SK-N-MC (cell line): ENCODE results near the gene GMCL2.

Experiments used
- DNase-seq: peaks from one replicate; pipeline ENCODE4 v3.0.0-alpha.2; 2011; ENCODE audit warnings: low read depth, low spot score
- H3K27ac ChIP-seq: fragments of 200-600 bp; sonication (generic); 2 replicates; pipeline ENCODE4 v1.5.1; 2016; ENCODE audit warnings: mixed run types
- H3K36me3 ChIP-seq: fragments of 200-600 bp; sonication (generic); 2 replicates; pipeline ENCODE4 v1.6.1; 2017; ENCODE audit warnings: antibody characterized with exemption, low read length, mixed read lengths; ENCODE audit not compliant: insufficient read depth
- H3K4me3 ChIP-seq: fragments of 200-600 bp; sonication (generic); 2 replicates; pipeline ENCODE4 v1.5.1; 2016
- H3K9ac ChIP-seq: fragments of 200-600 bp; sonication (generic); 2 replicates; pipeline ENCODE4 v1.8.0; 2017; ENCODE audit warnings: mixed run types, mixed read lengths; ENCODE audit not compliant: insufficient read length
- H3K9me3 ChIP-seq: fragments of 200-600 bp; sonication (generic); 2 replicates; pipeline ENCODE4 v1.6.1; 2017; ENCODE audit warnings: low read depth, mild to moderate bottlenecking, antibody characterized with exemption, low read length, moderate library complexity, mixed read lengths
- EZH2 ChIP-seq: fragments of 200-600 bp; sonication (generic); IDR thresholded peaks from one replicate; pipeline ENCODE4 v1.6.1; 2017; ENCODE audit warnings: antibody characterized with exemption
- FOXP2 ChIP-seq: optimal IDR thresholded peaks from 2 replicates; pipeline ENCODE3; 2011; ENCODE audit warnings: mild to moderate bottlenecking, moderate library complexity; ENCODE audit not compliant: insufficient read depth; ENCODE audit errors: extremely low read length, control extremely low read depth
- POLR2AphosphoS5 ChIP-seq: IDR thresholded peaks from 2 replicates; pipeline ENCODE4 v1.6.1; 2012; ENCODE audit warnings: mild to moderate bottlenecking, low read depth, low read length, borderline replicate concordance

The GMCL2 gene

DNA sequence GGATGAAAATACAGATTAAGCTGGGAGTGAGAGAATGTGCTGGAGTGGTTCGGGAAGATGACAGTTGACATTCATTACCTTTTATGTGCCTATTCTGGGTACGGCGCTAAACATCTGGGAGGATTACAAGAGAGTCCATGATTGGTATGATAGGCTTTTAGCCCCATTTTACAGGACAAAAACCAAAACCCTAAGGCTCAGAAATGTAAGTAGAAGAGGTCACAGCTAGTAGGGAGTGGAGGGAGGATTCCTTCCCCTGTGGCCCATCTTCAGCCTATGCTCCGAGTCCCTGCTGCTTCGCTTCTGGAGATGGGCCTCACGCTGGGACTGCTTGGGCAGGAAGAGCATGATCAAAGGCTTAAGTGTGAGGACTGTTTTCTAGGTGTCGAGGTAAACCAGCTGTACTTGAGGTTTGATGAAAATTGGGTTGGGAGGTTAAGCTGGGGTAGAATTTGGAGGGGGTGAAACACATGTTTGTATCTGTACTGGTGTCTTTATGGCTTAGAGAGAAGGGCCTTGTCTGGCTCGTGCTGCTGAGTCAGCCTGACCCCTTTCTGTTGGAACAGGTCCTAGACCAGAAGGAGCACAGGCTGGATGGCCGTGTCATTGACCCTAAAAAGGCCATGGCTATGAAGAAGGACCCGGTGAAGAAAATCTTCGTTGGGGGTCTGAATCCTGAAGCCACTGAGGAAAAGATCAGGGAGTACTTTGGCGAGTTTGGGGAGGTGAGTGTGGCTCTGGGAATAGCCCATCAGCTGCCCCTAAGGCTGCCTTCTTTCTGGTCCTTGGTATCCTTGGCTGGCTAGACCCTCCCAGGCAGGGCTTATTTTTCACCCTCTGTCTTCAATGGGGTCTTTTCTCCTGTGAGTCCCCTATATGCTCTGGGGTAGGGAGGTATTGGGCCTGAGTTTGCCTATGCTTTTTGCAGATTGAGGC lies 19.3 kb upstream of the GMCL2 start:
- H3K9me3 ChIP-seq: no peaks in the 10 kb centered on the region
- no peak overlapping the region for H3K27ac ChIP-seq
- peak overlapping the region; percentile 100 for H3K4me3 ChIP-seq
- H3K9ac ChIP-seq: peak overlapping the region; percentile 97
- no peak for DNase-seq
- TF ChIP-seq EZH2 (no peak), FOXP2 (no peak), POLR2AphosphoS5 (no peak; the same call in 1 of the 2 replicates)
- peaks cover 63% of the 10 kb centered on the region for H3K36me3 ChIP-seq

DNA sequence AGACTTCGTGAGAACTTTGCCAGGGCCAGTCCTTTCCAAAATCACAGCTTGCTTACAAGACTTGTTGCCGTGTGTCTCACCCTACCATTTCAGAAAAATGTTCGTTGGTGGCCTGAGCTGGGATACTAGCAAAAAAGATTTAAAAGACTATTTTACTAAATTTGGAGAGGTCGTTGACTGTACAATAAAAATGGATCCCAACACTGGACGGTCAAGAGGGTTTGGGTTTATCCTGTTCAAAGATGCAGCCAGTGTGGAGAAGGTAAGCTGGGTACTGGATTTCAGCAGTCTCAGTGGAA lies 18.5 kb upstream of the GMCL2 start:
- Histone ChIP-seq H3K36me3 (peaks cover 55% of the 10 kb centered on the region), H3K9ac (peak overlapping the region; percentile 97), H3K4me3 (peak overlapping the region; percentile 100), H3K9me3 (no peaks in the 10 kb centered on the region), H3K27ac (no peak overlapping the region)
- TF ChIP-seq EZH2 (no peak), POLR2AphosphoS5 (no peak)
- no peak for DNase-seq

DNA sequence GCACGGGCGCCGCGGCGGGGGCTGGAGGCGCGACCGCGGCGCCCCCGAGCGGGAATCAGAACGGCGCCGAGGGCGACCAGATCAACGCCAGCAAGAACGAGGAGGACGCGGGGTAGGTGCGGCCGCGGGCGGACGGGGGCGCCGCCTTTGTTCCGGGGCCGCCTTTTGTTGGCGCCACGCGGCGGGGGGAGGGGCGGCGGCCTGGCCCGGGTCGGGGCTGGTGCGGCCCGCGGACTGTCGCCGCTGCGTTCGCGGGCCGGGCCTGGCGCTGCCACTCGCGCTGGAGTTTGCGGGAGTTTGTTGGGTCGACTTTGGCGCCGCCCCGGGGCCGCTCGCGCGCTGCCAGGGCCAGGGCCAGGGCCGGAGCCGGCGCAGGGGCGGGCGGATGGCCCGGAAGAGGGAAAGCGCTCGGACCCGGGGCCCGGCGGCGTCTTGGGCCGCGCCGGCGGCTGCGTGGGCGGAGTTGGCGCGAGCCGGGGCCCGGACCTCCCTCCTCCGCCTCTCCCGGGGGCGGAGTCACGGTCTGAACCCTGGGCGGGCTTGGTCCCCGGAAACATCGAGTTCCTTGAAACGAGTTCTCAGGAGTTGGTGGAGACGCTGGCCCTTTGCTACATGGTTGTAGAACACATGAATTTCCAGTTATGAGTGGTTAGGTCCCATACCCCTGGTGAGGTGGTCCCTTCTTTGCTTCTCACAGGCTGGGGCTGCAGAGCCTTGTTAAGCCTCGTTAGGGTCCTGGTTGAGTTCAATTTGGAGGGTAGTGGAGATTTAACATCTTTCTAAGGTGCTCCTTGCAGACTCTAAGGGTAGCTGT lies 18.0 kb upstream of the GMCL2 start:
- Histone ChIP-seq H3K36me3 (peaks cover 50% of the 10 kb centered on the region), H3K4me3 (peak overlapping the region; percentile 100), H3K27ac (peak overlapping the region; percentile 80), H3K9ac (peak overlapping the region; percentile 97), H3K9me3 (no peaks in the 10 kb centered on the region)
- no peak for DNase-seq
- TF ChIP-seq POLR2AphosphoS5 (peak; percentile 52; the same call in 1 of the 2 replicates), FOXP2 (no peak)

DNA sequence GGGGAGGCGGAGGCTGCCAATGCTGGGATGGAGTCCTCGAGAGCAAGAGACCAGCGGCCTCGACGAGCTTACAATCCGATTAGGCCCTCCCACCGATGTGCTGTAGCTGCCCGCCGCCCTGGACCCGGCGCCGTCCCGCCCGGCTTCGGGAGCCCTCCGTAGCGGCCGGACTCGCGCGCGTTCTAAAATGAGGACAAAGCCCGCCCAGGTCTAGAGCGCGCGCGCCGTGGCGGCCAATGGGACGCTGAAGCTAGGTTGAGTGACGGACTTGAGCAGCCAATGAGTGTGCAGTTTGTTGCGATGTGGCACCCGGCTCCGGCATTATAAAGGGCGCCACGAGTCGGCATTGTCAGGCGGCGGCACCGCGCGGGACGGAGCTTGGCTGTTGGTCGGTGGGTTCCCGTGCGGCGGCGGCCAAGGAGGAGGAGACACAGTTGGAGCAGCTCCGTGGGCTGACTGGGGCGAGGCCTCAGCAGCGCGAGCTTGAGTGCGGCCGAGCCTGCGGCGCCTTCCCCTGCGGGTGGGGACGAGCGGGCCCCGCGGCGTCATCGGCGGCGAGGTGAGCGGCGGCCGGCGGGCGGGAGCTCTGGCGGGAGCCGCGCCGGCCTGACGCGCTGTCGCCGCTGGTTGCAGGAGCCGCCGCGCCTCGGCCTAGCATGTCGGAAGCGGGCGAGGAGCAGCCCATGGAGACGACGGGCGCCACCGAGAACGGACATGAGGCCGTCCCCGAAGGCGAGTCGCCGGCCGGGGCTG lies 17.2 kb upstream of the GMCL2 start, which contains the start of gene HNRNPAB:
Gene HNRNPAB, plus strand, starts transcription at position 352 of the 753 bp plus-strand sequence. Its CDS starts 305 bp downstream, at position 657.
- peak within 1 kb of the TSS; percentile 97 for H3K9ac ChIP-seq
- peaks cover 42% of the 10 kb centered on the region for H3K36me3 ChIP-seq
- H3K27ac ChIP-seq: peak within 1 kb of the TSS; percentile 80
- H3K4me3 ChIP-seq: peak within 1 kb of the TSS; percentile 100
- no peaks in the 10 kb centered on the region for H3K9me3 ChIP-seq
- TF ChIP-seq POLR2AphosphoS5 (peak; percentile 100), FOXP2 (no peak), EZH2 (no peak)
- peak; percentile 86 for DNase-seq

DNA sequence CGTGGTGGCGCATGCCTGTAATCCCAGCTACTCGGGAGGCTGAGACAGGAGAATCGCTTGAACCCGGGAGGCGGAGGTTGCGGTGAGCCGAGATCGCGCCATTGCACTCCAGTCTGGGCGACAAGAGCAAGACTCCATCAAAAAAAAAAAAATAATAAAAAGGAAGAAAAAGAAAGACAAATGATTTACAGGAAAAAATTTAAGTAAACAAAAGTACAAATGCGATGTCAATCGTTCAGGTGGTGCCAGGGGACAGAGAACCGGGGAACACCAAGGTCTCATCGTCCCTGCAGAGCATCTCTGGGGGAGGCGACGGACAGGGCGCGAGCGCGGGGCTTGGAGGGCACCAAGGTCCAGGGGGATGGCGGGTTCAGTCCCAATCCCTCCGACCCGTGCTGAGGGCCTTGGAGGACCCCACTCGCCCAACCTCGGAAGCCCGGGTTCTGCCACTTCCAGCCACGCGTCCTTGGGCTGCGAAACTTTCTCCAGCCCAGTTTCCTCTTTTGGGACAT lies 16.6 kb upstream of the GMCL2 start:
- TF ChIP-seq FOXP2: no peak
- no peak for TF ChIP-seq POLR2AphosphoS5
- TF ChIP-seq EZH2: no peak
- no peak overlapping the region for H3K27ac ChIP-seq
- H3K36me3 ChIP-seq: peaks cover 36% of the 10 kb centered on the region
- no peak for DNase-seq
- H3K9ac ChIP-seq: peak overlapping the region; percentile 91
- H3K4me3 ChIP-seq: peak overlapping the region; percentile 100
- H3K9me3 ChIP-seq: no peaks in the 10 kb centered on the region

DNA sequence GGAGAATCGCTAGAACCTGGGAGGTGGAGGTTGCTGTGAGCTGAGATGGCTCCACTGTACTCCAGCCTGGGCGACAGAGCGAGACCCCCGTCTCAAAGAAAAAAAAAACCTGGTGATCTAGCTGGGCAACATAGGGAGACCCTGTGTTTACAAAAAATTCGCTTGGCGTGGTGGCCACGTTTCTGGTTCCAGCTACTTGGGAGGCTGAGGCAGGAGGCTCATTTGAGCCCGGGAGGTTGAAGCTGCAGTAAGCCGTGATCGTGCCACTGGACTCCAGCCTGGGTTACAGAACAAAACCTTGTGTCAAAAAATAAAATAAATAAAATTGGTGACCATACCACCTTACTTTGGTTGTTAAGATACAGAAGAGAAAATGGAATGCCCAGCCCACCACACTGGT lies 15.4 kb upstream of the GMCL2 start:
- Histone ChIP-seq H3K27ac (no peak overlapping the region), H3K9ac (no peak overlapping the region), H3K36me3 (peaks cover 24% of the 10 kb centered on the region), H3K9me3 (no peaks in the 10 kb centered on the region), H3K4me3 (no peak overlapping the region)
- DNase-seq: no peak
- TF ChIP-seq EZH2 (no peak), FOXP2 (no peak), POLR2AphosphoS5 (no peak)

DNA sequence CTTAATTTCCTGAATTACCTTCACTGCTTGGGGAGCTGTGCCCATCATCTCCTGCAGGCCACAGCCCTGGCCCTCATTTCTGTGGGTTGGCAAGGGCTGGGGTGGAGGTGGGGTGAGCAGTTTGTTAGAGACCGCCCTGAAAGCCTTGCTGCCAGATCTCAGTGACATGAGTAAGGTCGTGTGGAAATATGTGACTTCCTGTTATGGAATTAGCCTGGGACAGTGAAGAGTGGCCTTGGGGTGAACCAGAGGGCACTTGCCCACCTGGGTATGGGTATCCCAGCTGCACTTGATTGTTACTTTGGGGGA lies 14.7 kb upstream of the GMCL2 start:
- Histone ChIP-seq H3K4me3 (no peak overlapping the region), H3K9me3 (no peaks in the 10 kb centered on the region), H3K36me3 (peaks cover 17% of the 10 kb centered on the region), H3K27ac (0 out of 2 replicates have a peak overlapping the region, but pooled peaks have one; percentile 22), H3K9ac (no peak overlapping the region)
- no peak for DNase-seq
- no peak for TF ChIP-seq EZH2
- no peak for TF ChIP-seq FOXP2
- no peak for TF ChIP-seq POLR2AphosphoS5

DNA sequence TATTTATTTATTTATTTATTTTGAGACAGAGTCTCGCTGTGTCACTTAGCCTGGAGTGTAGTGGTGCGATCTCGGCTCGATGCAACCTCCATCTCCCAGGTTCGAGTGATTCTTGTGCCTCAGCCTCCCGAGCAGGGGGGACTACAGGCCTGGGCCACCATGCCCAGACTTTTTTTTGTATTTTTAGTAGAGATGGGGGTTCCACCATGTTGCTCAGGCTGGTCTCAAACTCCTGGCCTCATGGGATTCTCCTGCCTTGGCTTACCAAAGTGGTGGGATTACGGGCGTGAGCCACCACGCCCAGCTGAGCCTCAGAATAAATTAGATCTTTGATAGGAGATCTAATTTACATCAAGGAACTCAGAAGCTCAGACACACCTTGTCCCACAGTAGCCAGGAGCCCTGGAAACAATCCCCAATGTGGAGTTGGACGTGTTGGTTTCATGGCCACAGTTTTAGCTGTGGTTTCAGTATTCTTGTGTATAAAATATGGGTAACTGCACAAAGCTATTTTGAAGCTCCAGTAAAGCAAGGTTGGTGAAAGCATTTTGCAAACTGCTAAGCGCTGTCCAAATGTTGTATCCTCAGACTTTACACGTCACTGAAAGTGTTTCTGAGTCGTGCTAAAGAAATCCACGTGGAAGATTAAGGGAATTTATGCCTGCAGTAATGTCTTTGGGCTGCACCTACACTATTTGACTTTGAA lies 14.2 kb upstream of the GMCL2 start:
- Histone ChIP-seq H3K27ac (0 out of 2 replicates have a peak overlapping the region, but pooled peaks have one; percentile 22), H3K36me3 (peaks cover 12% of the 10 kb centered on the region), H3K9ac (no peak overlapping the region)

More for the DNA sequence above, 14.2 kb upstream of the GMCL2 start:
- no peak overlapping the region for H3K4me3 ChIP-seq
- H3K9me3 ChIP-seq: no peaks in the 10 kb centered on the region
- DNase-seq: no peak
- TF ChIP-seq FOXP2 (no peak), POLR2AphosphoS5 (no peak), EZH2 (no peak)
